SK-N-SH (cell line): ENCODE measurements around the gene PRPH. TPM values are rescaled to one million over a fixed set of nuclear protein-coding genes. Genes with fewer than 3 reads are reported as not detected.

ENCODE experiments used
- CTCF ChIA-PET: fragments of 300-600, 350-600 bp; formaldehyde crosslinking; extraction: SDS; loops from one replicate; lab custom pipeline; 2021; lab: Yijun Ruan, JAX
- POLR2A ChIA-PET: fragments of 350-600 bp; sonication (Branson Sonifier 250); formaldehyde crosslinking; extraction: SDS; loops from one replicate; lab custom pipeline; 2020; ENCODE audit warnings: antibody characterized with exemption, inconsistent platforms; lab: Yijun Ruan, JAX
- DNase-seq: peaks from one replicate; pipeline ENCODE4 v3.0.0; 2012
- H2AFZ ChIP-seq: fragments of 200-600 bp; sonication (generic); 2 replicates; pipeline ENCODE4 v1.8.1; 2016; ENCODE audit warnings: antibody characterized with exemption, mild to moderate bottlenecking, low read depth
- H3F3A ChIP-seq: fragments of 200-600 bp; sonication (generic); replicated peaks from 2 replicates; pipeline ENCODE3; 2016; ENCODE audit warnings: antibody characterized with exemption, mild to moderate bottlenecking; ENCODE audit not compliant: insufficient read depth
- H3K27ac ChIP-seq, 2 experiments: fragments of 200-500 bp in 1 of 2; fragments of 200-600 bp in 1 of 2; sonication (Bioruptor generic) in 1 of 2; sonication (generic), shearing (Covaris generic) in 1 of 2; 2 replicates each; pipeline versions ENCODE4 v1.5.1 to v1.6.1; 2014 to 2016; ENCODE audit warnings: low read depth in 2 of 2, inconsistent platforms in 1 of 2, low read length in 1 of 2, mild to moderate bottlenecking in 1 of 2, mixed read lengths in 1 of 2
- H3K27me3 ChIP-seq: fragments of 200-600 bp; sonication (generic), shearing (Covaris generic); 2 replicates; pipeline ENCODE4 v1.6.1; 2016; ENCODE audit warnings: mixed run types; ENCODE audit not compliant: insufficient read depth
- H3K36me3 ChIP-seq, 2 experiments: fragments of 200-500 bp in 1 of 2; fragments of 200-600 bp in 1 of 2; sonication (Bioruptor generic) in 1 of 2; sonication (generic) in 1 of 2; replicated peaks in 1 of 2; 2 replicates each; pipeline versions ENCODE3 to v1.5.1; 2014 to 2016; ENCODE audit warnings: low read length in 1 of 2, mild to moderate bottlenecking in 1 of 2; ENCODE audit not compliant: insufficient read depth in 2 of 2, control insufficient read depth in 1 of 2
- H3K4me1 ChIP-seq, 2 experiments: fragments of 200-500 bp in 1 of 2; fragments of 200-600 bp in 1 of 2; sonication (Bioruptor generic) in 1 of 2; sonication (generic), shearing (Covaris generic) in 1 of 2; 2 replicates each; pipeline versions ENCODE4 v1.5.1 to v1.6.1; 2014 to 2016; ENCODE audit warnings: low read depth in 1 of 2, low read length in 1 of 2, mixed run types in 1 of 2; ENCODE audit not compliant: insufficient read depth in 2 of 2, control insufficient read depth in 1 of 2
- H3K4me2 ChIP-seq: fragments of 200-600 bp; sonication (generic), shearing (Covaris generic); 2 replicates; pipeline ENCODE4 v1.6.1; 2017; ENCODE audit warnings: mixed run types
- H3K4me3 ChIP-seq, 2 experiments: fragments of 200-500 bp in 1 of 2; fragments of 200-600 bp in 1 of 2; sonication (Bioruptor generic) in 1 of 2; sonication (generic), shearing (Covaris generic) in 1 of 2; 2 replicates each; pipeline versions ENCODE4 v1.5.1 to v1.8.1; 2014 to 2016; ENCODE audit warnings: low read depth in 2 of 2, inconsistent platforms in 1 of 2, low read length in 1 of 2, mild to moderate bottlenecking in 1 of 2, mixed read lengths in 1 of 2, moderate library complexity in 1 of 2
- H3K79me2 ChIP-seq: fragments of 200-600 bp; sonication (generic); 2 replicates; pipeline ENCODE4 v1.8.1; 2017; ENCODE audit warnings: mild to moderate bottlenecking; ENCODE audit not compliant: insufficient read depth
- H3K9ac ChIP-seq: fragments of 200-600 bp; sonication (generic); 2 replicates; pipeline ENCODE4 v1.6.1; 2017; ENCODE audit warnings: mixed run types
- H3K9me2 ChIP-seq: fragments of 200-600 bp; sonication (generic); 2 replicates; pipeline ENCODE4 v1.6.1; 2017; ENCODE audit warnings: mixed run types
- H3K9me3 ChIP-seq: fragments of 200-600 bp; sonication (generic); 2 replicates; pipeline ENCODE4 v1.6.1; 2017; ENCODE audit warnings: mixed run types, mild to moderate bottlenecking, moderate library complexity
- H4K20me1 ChIP-seq: fragments of 200-600 bp; sonication (generic); 2 replicates; pipeline ENCODE4 v1.6.1; 2017; ENCODE audit warnings: mild to moderate bottlenecking, mixed run types; ENCODE audit not compliant: insufficient read depth
- CTCF ChIP-seq: fragments of 200-600 bp; sonication (generic); IDR thresholded peaks from 2 replicates; pipeline ENCODE4 v1.6.1; 2017; ENCODE audit warnings: antibody characterized with exemption, mild to moderate bottlenecking, moderate library complexity
- EP300 ChIP-seq, 2 experiments: IDR thresholded peaks; 2 replicates each; pipeline versions ENCODE4 v1.4.0 to v1.6.1; 2012; ENCODE audit warnings: borderline replicate concordance in 1 of 2, low read depth in 1 of 2, low read length in 1 of 2
- EZH2phosphoT487 ChIP-seq: fragments of 200-600 bp; sonication (generic); IDR thresholded peaks from 2 replicates; pipeline ENCODE4 v1.6.1; 2017; ENCODE audit warnings: low read depth, mixed run types, mild to moderate bottlenecking, antibody characterized with exemption, moderate library complexity, borderline replicate concordance
- FOSL2 ChIP-seq: IDR thresholded peaks from 2 replicates; pipeline ENCODE4 v1.4.0; 2012; ENCODE audit warnings: low read depth, mild to moderate bottlenecking, moderate library complexity, borderline replicate concordance
- FOXM1 ChIP-seq: IDR thresholded peaks from 2 replicates; pipeline ENCODE4 v1.4.0; 2012; ENCODE audit warnings: low read depth, mild to moderate bottlenecking
- MEF2A ChIP-seq: IDR thresholded peaks from 2 replicates; pipeline ENCODE4 v1.4.0; 2012; ENCODE audit warnings: low read depth, borderline replicate concordance
- MXI1 ChIP-seq: IDR thresholded peaks from 2 replicates; pipeline ENCODE4 v1.6.1; 2012; ENCODE audit warnings: mild to moderate bottlenecking, low read depth, low read length, improper control_type of control experiment
- NRF1 ChIP-seq: IDR thresholded peaks from 2 replicates; pipeline ENCODE4 v1.6.1; 2012; ENCODE audit warnings: low read depth, mild to moderate bottlenecking, low read length
- POLR2AphosphoS5 ChIP-seq: IDR thresholded peaks from 2 replicates; pipeline ENCODE4 v1.6.1; 2012; ENCODE audit warnings: low read depth, low read length
- RCOR1 ChIP-seq: fragments of 150-350 bp; IDR thresholded peaks from 2 replicates; pipeline ENCODE4 v1.6.1; 2017; ENCODE audit warnings: antibody characterized with exemption, low read length
- RFX5 ChIP-seq: IDR thresholded peaks from 2 replicates; pipeline ENCODE4 v1.6.1; 2012; ENCODE audit warnings: mild to moderate bottlenecking, improper control_type of control experiment, low read length
- RXRA ChIP-seq: IDR thresholded peaks from 2 replicates; pipeline ENCODE4 v1.4.0; 2012; ENCODE audit warnings: low read depth, mild to moderate bottlenecking, borderline replicate concordance
- SIN3A ChIP-seq: IDR thresholded peaks from 2 replicates; pipeline ENCODE4 v1.6.1; 2012; ENCODE audit warnings: low read depth, mild to moderate bottlenecking, low read length, moderate library complexity, borderline replicate concordance
- SMC3 ChIP-seq: IDR thresholded peaks from 2 replicates; pipeline ENCODE4 v1.6.1; 2012; ENCODE audit warnings: low read depth, low read length, improper control_type of control experiment
- TEAD4 ChIP-seq: IDR thresholded peaks from 2 replicates; pipeline ENCODE4 v1.4.0; 2012; ENCODE audit warnings: mild to moderate bottlenecking, borderline replicate concordance; ENCODE audit not compliant: insufficient read depth
- USF2 ChIP-seq: fragments of 150-350 bp; IDR thresholded peaks from 2 replicates; pipeline ENCODE4 v1.6.1; 2017; ENCODE audit warnings: antibody characterized with exemption, low read length, low read depth, borderline replicate concordance
- YY1 ChIP-seq: IDR thresholded peaks from 2 replicates; pipeline ENCODE4 v1.4.0; 2012; ENCODE audit warnings: low read depth, mild to moderate bottlenecking
- WGBS: methylation state at CpG from one replicate; pipeline ENCODE4 v1.1.6; 2017; ENCODE audit warnings: low lambda C conversion rate; 5-methylcytosine and 5-hydroxymethylcytosine counted together
- polyA plus RNA-seq, 3 experiments: library from polyadenylated mRNA; depleted of rRNA; stranded (reverse); fragments of >200 nt; gene quantifications; 2 replicates each; pipeline ENCODE4 v1.2.3, GENCODE V29; 2012

The PRPH gene
- polyA plus RNA-seq, 1 of the 3 experiments (the other 2 are of a cell fraction) = 1.9 TPM

GRCh38 chr12:49272790-49273725, 21.9 kb upstream of the PRPH start:
- Histone ChIP-seq H3K9ac (no peak overlapping the region), H3K9me3 (no peaks in the 10 kb centered on the region), H3K4me2 (no peak overlapping the region), H3K4me3 (no peak overlapping the region), H3K79me2 (no peaks in the 10 kb centered on the region), H4K20me1 (no peaks in the 10 kb centered on the region), H2AFZ (no peak overlapping the region), H3K27me3 (no peaks in the 10 kb centered on the region), H3K9me2 (no peaks in the 10 kb centered on the region), H3F3A (peaks cover 20% of the 10 kb centered on the region), H3K4me1 (peaks cover 13 to 17% of the 10 kb centered on the region in 2 experiments; a peak in 3 of 4 replicates), H3K36me3 (no peaks in the 10 kb centered on the region), H3K27ac (no peak overlapping the region)
- POLR2A ChIA-PET = no interaction called here
- TF ChIP-seq SIN3A = no peak
- no peak for TF ChIP-seq RCOR1
- TF ChIP-seq MEF2A = no peak
- no peak for TF ChIP-seq NRF1
- TF ChIP-seq RFX5 = no peak
- no peak for TF ChIP-seq EP300 (IDR thresholded peaks at IDR 0.05; ENCODE audit: borderline replicate concordance in 1 of 2, low read depth in 1 of 2, low read length in 1 of 2)
- no peak for TF ChIP-seq YY1
- TF ChIP-seq FOSL2 = no peak
- no peak for TF ChIP-seq USF2
- TF ChIP-seq POLR2AphosphoS5 = no peak
- TF ChIP-seq SMC3 = no peak
- TF ChIP-seq TEAD4 = no peak
- TF ChIP-seq FOXM1 = no peak
- TF ChIP-seq CTCF = no peak
- TF ChIP-seq EZH2phosphoT487 = no peak
- TF ChIP-seq RXRA = no peak
- TF ChIP-seq MXI1 = no peak
- no peak for DNase-seq
- 94% methylated on average over 15 of the region's 16 CpGs for WGBS
- CTCF ChIA-PET = interaction anchor here (0.9 to 3.4 kb wide), 6 partner anchors 15 to 85 kb away, joined by 3 to 16 read pairs (median 6); no protein-coding TSS in a partner anchor
